Pancreas (tissue), 10 donors: ENCODE measurements around the gene RBFOX1. TPM values are rescaled to one million over a fixed set of nuclear protein-coding genes. Genes with fewer than 3 reads are reported as not detected.
"Not testable (repeated sequence)": the region's sequence is repeated elsewhere in the genome, so short reads cannot be mapped to it uniquely, and the experiment has no call there.

ENCODE experiments used
- ATAC-seq, 4 donors: fragments of 200-7000 bp; cut with Tn5 transposase; one replicate each; pipeline versions ENCODE4 v1.8.0 to v1.9.1; 2020; ENCODE audit warnings: mild to moderate bottlenecking in 4 of 4, moderate library complexity in 4 of 4
- DNase-seq, 6 donors: peaks; one replicate each; pipeline ENCODE4 v3.0.0-alpha.2; 2020
- FAIRE-seq: peaks from 2 replicates; lab custom pipeline; 2012; peaks lifted over from hg19 to GRCh38; lab: Jason Lieb, UNC
- H3K27ac ChIP-seq, 4 donors: fragments of 200-600 bp; sonication (generic); 1 replicate in 3 of 4; 2 replicates in 1 of 4; pipeline versions ENCODE4 v1.5.0 to v1.8.0; 2020
- H3K27me3 ChIP-seq, 4 donors: fragments of 200-600 bp; one replicate each; pipeline ENCODE4 v1.8.0; 2021
- H3K36me3 ChIP-seq, 3 donors: fragments of 200-600 bp; sonication (generic) in 1 of 3; one replicate each; pipeline versions ENCODE4 v1.5.0 to v1.8.0; 2020 to 2021
- H3K4me1 ChIP-seq, 3 donors: fragments of 200-600 bp; one replicate each; pipeline ENCODE4 v1.8.0; 2021
- H3K4me3 ChIP-seq, 4 donors: fragments of 200-600 bp; sonication (generic) in 2 of 4; one replicate each; pipeline versions ENCODE4 v1.5.0 to v1.8.0; 2020 to 2021
- H3K9me3 ChIP-seq, 4 donors: fragments of 200-600 bp; one replicate each; pipeline ENCODE4 v1.8.0; 2021
- CTCF ChIP-seq, 4 donors: fragments of 200-600 bp; sonication (generic) in 3 of 4; IDR thresholded peaks; one replicate each; pipeline versions ENCODE4 v1.5.0 to v1.8.0; 2021; ENCODE audit warnings: antibody characterized with exemption in 4 of 4
- WGBS, 2 donors: extraction: QIAGEN DNeasy Blood & Tissue Kit; methylation state at CpG; one replicate each; pipeline ENCODE4 v1.1.7; 2013; 5-methylcytosine and 5-hydroxymethylcytosine counted together
- intact Hi-C, 3 donors: fragments of 100-400 bp; cut with DNase I; formaldehyde crosslinking; loops; one replicate each; pipeline versions ENCODE4 v1.11.1 to v1.14.2; 2022
- polyA plus RNA-seq, 2 donors: library from polyadenylated mRNA; stranded (reverse); fragments of 200-250 nt; gene quantifications; one replicate each; pipeline ENCODE4 v1.2.3, GENCODE V29; 2013
- total RNA-seq, 6 donors: library from RNA; stranded (reverse); fragmentation: NEBNext Ultra II Directional in 4 of 6; extraction: Animal tissue kit (Norgen Biotek cat#: 25700) in 4 of 6; gene quantifications; one replicate each; pipeline versions ENCODE4 v1.2.1 to v1.2.4, GENCODE V29; 2021 to 2023
- donor health status: healthy with polysubstance abuse.
- donor health status: DM: no; HTN: no; CAD: no; lungs with moderate emphysema.
- donor health status: DM: no; HTN: no; CAD: no.
- donor health status: control.
- donor health status: control.
- donor health status: Bipolar disorder and iron deficiency.
- donor health status: DM: yes; HTN: yes; CAD: no.
- donor health status: DM: no; HTN: no; CAD: no.
- donor health status: DM: no; HTN: no; CAD: no.
- donor health status: DM: yes; HTN: yes; CAD: no.

The RBFOX1 gene
- total and polyA plus RNA-seq, 8 donors, result 0.12 to 0.28 (median 0.15) TPM; not detected in 3

DNA sequence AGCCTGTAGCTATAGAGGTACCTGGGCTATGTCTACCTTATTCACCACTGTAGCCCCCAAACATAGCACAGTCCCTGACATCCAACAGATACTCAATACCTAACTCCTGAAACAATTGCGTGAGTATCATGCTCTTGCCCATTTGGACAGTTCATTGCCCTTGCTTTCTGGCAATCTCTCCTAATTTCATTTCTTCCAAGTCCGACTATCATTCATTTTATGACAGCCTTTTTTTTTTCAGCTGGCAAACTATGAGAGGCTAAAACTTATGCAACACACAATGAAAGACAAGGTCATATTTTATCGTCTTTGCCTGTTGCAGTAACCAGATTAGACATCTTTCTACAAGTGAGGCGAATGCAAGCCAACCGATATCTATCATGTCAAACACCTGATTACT, 169.2 kb downstream of the RBFOX1 start:
- FAIRE-seq (no peak), ATAC-seq (no peak), DNase-seq (no peak)
- H3K27me3 ChIP-seq, result no peaks in the 10 kb centered on the region
- no peak overlapping the region for H3K27ac ChIP-seq
- WGBS, 2 donors, result 40 to 55% methylated on average over 5 of the region's 5 CpGs
- no peaks in the 10 kb centered on the region for H3K4me1 ChIP-seq
- no peak for TF ChIP-seq CTCF (IDR thresholded peaks at IDR 0.05)
- H3K4me3 ChIP-seq, result no peak overlapping the region
- no peaks in the 10 kb centered on the region for H3K36me3 ChIP-seq
- intact Hi-C loops, result no loop called here
- no peaks in the 10 kb centered on the region for H3K9me3 ChIP-seq

GRCh38 chr16:7502591-7503157, 170.0 kb downstream of the RBFOX1 start:
- intact Hi-C loops, H3K4me1 ChIP-seq, H3K27me3 ChIP-seq, ATAC-seq, FAIRE-seq, H3K9me3 ChIP-seq, H3K36me3 ChIP-seq, DNase-seq, H3K4me3 ChIP-seq, H3K27ac ChIP-seq: not testable (repeated sequence)
- 47 to 61% methylated on average over 4 of the region's 4 CpGs for WGBS, 2 donors

GRCh38 chr16:7503666-7504065, 171.0 kb downstream of the RBFOX1 start:
- Histone ChIP-seq H3K4me3 (no peak overlapping the region), H3K27me3 (no peaks in the 10 kb centered on the region), H3K27ac (no peak overlapping the region), H3K9me3 (no peaks in the 10 kb centered on the region), H3K36me3 (no peaks in the 10 kb centered on the region), H3K4me1 (no peaks in the 10 kb centered on the region)
- TF ChIP-seq CTCF (IDR thresholded peaks at IDR 0.05), result no peak
- DNase-seq (no peak), ATAC-seq (no peak), FAIRE-seq (no peak)
- WGBS, 2 donors, result 64 to 77% methylated on average over 3 of the region's 3 CpGs
- intact Hi-C loops, result no loop called here

DNA sequence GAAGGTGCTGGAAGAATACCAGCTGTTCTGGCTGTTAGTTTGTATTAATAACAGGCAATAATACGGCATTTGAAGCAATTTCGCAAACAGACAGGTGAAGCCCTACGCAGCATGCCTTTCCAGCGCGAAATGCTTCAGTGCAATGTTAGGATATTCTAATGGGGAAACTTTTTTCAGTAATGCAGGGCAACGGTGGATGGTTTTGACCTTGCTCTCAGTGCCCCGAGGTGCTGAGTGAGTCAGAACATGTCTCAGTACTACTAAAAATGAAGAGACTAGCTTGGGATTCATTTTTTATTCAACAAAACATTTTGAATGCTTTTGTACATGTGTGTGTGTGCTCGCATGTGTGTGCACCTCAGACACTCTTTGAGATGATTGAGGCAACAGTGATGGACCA, 172.2 kb downstream of the RBFOX1 start:
- Histone ChIP-seq H3K27ac (no peak overlapping the region), H3K36me3 (no peaks in the 10 kb centered on the region), H3K27me3 (no peaks in the 10 kb centered on the region), H3K4me1 (no peaks in the 10 kb centered on the region), H3K9me3 (no peaks in the 10 kb centered on the region), H3K4me3 (no peak overlapping the region)
- DNase-seq (no peak), ATAC-seq (no peak), FAIRE-seq (no peak)
- WGBS, 2 donors, result 66 to 74% methylated on average over 8 of the region's 8 CpGs
- intact Hi-C loops, result no loop called here
- TF ChIP-seq CTCF (IDR thresholded peaks at IDR 0.05), result no peak

DNA sequence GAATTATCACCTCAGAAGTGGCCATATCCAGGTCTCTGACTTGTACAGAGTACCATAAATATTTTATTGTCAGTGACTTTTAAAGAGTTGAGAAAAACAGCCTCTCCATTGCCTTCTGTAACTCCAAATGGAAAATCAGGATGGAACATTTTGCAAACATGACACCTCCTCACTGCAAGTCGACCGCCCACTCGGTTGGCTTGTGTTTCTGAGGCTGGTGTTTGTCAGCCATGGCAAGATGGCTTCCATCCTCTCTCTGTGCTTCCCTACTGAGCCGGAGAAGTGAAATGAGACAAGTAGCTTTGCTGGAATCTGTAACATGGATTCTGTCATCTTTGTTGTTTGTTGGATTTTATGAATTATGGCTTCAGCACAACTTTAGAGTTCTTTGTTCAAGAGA, 172.8 kb downstream of the RBFOX1 start:
- Histone ChIP-seq H3K27ac (no peak overlapping the region), H3K27me3 (no peaks in the 10 kb centered on the region), H3K4me3 (no peak overlapping the region), H3K4me1 (no peaks in the 10 kb centered on the region), H3K36me3 (no peaks in the 10 kb centered on the region), H3K9me3 (no peaks in the 10 kb centered on the region)
- no peak for TF ChIP-seq CTCF (IDR thresholded peaks at IDR 0.05)
- FAIRE-seq, result no peak
- WGBS, 2 donors, result 67 to 82% methylated on average over 4 of the region's 4 CpGs
- ATAC-seq, result no peak
- no peak for DNase-seq
- intact Hi-C loops, result no loop called here
